A549 treated with AZD9567 at 1 μM for 4 hours (cell line): ENCODE data around the gene PCNT. TPM values are rescaled to one million over a fixed set of nuclear protein-coding genes. Genes with fewer than 3 reads are reported as not detected.

Source experiments
- total RNA-seq: library from RNA; stranded (reverse); fragments of 200-300 nt; extraction: Qiagen RNA extraction; gene quantifications from 5 replicates; pipeline ENCODE4 v1.2.3, GENCODE V29; 2022; ENCODE audit not compliant: insufficient read depth

The PCNT gene
- 10.2 to 16.2 TPM (median 14.2 TPM) in 5 replicates for total RNA-seq

GRCh38 chr21:46323710-46324389, at the start of gene PCNT, which contains the start of gene C21orf58:
TSS of gene PCNT (plus strand) at chr21:46324156. CDS start at chr21:46324229, 73 bp downstream.
TSS of gene C21orf58 (minus strand) at chr21:46323870. CDS start at chr21:46322738, 1,132 bp downstream.

GRCh38 chr21:46285206-46285661, 38.7 kb upstream of the PCNT start, which contains the start of gene MCM3AP:
TSS of gene MCM3AP (minus strand) at chr21:46285611. CDS start at chr21:46285286, 325 bp downstream.

GRCh38 chr21:46285761-46286647, 38.0 kb upstream of the PCNT start, which contains the start of gene YBEY:
TSS of gene YBEY (plus strand) at chr21:46286342. CDS start at chr21:46286914, 572 bp downstream.

GRCh38 chr21:46458315-46459023, 134.5 kb downstream of the PCNT start, which contains the start of gene DIP2A:
TSS of gene DIP2A (plus strand) at chr21:46458891. CDS start at chr21:46459132, 241 bp downstream.

Other genes starting within 250 kb of the PCNT start
- gene COL6A2, start 226.0 kb upstream of the PCNT start, total RNA-seq, result 7.6 to 17.3 TPM (median 16.6 TPM) in 5 replicates
- 0.13 TPM in 1 of 5 replicates, not detected in the others for gene FTCD, start 168.6 kb upstream of the PCNT start, total RNA-seq
- 0.14 to 0.27 TPM (median 0.17 TPM) in 4 of 5 replicates, not detected in the other for gene SPATC1L, start 139.7 kb upstream of the PCNT start, total RNA-seq
- 12.2 to 17.1 TPM (median 16.1 TPM) in 5 replicates for gene LSS, start 95.4 kb upstream of the PCNT start, total RNA-seq
- 32.7 to 41.1 TPM (median 39.1 TPM) in 5 replicates for gene MCM3AP, start 38.5 kb upstream of the PCNT start, total RNA-seq
- 10.3 to 28.5 TPM (median 27.2 TPM) in 5 replicates for gene YBEY, start 37.8 kb upstream of the PCNT start, total RNA-seq
- 4.5 to 6.4 TPM (median 5.7 TPM) in 5 replicates for gene C21orf58, start 286 bp upstream of the PCNT start, total RNA-seq
- gene DIP2A, start 134.7 kb downstream of the PCNT start, total RNA-seq, result 10.3 to 15.5 TPM (median 13.7 TPM) in 5 replicates